Type B pancreatic cell (in vitro differentiated cells): ENCODE data around the gene PKP4. TPM values are rescaled to one million over a fixed set of nuclear protein-coding genes. Genes with fewer than 3 reads are reported as not detected.

Experiments
- DNase-seq: peaks from one replicate; pipeline ENCODE4 v3.0.0; 2021; ENCODE audit warnings: mixed read lengths; ENCODE audit not compliant: unreplicated experiment; ENCODE audit errors: extremely low spot score
- H3K27ac Mint-ChIP-seq: 2 replicates; pipeline ENCODE4 v1.8.0; 2021; ENCODE audit warnings: mild to moderate bottlenecking, mixed read lengths
- H3K27me3 Mint-ChIP-seq: 2 replicates; pipeline ENCODE4 v1.8.0; 2021; ENCODE audit warnings: mixed read lengths
- H3K36me3 Mint-ChIP-seq: 2 replicates; pipeline ENCODE4 v1.8.0; 2021; ENCODE audit warnings: mixed read lengths
- H3K4me1 Mint-ChIP-seq: one replicate; pipeline ENCODE4 v1.8.0; 2021; ENCODE audit warnings: mixed read lengths; ENCODE audit not compliant: unreplicated experiment
- H3K4me3 Mint-ChIP-seq: 2 replicates; pipeline ENCODE4 v1.8.0; 2021; ENCODE audit warnings: mild to moderate bottlenecking, mixed read lengths
- H3K9me3 Mint-ChIP-seq: 2 replicates; pipeline ENCODE4 v1.8.0; 2021; ENCODE audit warnings: mixed read lengths
- CTCF ChIP-seq: fragments of 200-600 bp; sonication (generic); conservative IDR thresholded peaks from 2 replicates; pipeline ENCODE4 v1.5.0; 2021; ENCODE audit warnings: antibody characterized with exemption, mild to moderate bottlenecking
- total RNA-seq: library from RNA; stranded (reverse); gene quantifications from 2 replicates; pipeline ENCODE4 v1.2.1, GENCODE V29; 2021; ENCODE audit warnings: low replicate concordance

PKP4 gene
- total RNA-seq, 1 donor from 2014 or later = 73.6 TPM

GRCh38 chr2:158616480-158617000, 159.8 kb downstream of the PKP4 start:
- Mint-ChIP-seq H3K27me3 (no peaks in the 10 kb centered on the region), H3K27ac (no peak overlapping the region), H3K4me3 (no peak overlapping the region), H3K4me1 (no peaks in the 10 kb centered on the region), H3K36me3 (peaks cover 8% of the 10 kb centered on the region), H3K9me3 (no peaks in the 10 kb centered on the region)
- TF ChIP-seq CTCF = no peak
- no peak for DNase-seq

DNA sequence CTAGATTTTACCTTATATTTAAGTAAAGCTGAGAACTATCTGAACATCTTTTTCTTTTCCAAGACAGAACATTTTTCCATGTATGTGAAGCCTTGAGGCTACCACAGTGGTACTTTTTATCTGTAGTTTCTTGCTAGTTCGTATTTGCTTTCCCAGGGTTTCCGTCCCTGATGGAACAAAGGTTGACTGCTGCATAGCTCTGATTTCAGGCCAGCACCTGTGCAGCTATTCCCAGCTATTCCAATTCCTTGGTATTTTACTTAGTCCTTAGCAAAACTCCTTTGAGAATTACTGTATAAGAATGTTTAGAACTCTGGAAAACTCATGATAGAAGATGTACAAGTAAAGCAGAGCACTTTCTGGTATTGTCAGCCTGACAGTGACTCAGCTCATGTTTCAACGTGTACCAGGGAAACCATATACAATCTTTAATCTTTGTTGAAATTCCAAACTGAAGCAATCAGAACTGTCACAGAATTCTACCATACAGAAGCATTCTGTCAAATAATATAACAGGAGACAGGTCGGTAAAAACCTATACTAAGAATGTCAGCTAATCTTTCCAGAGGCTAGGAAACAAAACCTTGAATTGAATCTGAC, 162.2 kb downstream of the PKP4 start:
- Mint-ChIP-seq H3K4me1 (no peaks in the 10 kb centered on the region), H3K27me3 (no peaks in the 10 kb centered on the region), H3K9me3 (no peaks in the 10 kb centered on the region), H3K27ac (peak overlapping the region; percentile 30), H3K36me3 (peaks cover 16% of the 10 kb centered on the region), H3K4me3 (no peak overlapping the region)
- no peak for TF ChIP-seq CTCF
- DNase-seq = no peak

GRCh38 chr2:158619496-158619895, 162.7 kb downstream of the PKP4 start:
- no peak for DNase-seq
- H3K27ac Mint-ChIP-seq = peak overlapping the region; percentile 30

DNA sequence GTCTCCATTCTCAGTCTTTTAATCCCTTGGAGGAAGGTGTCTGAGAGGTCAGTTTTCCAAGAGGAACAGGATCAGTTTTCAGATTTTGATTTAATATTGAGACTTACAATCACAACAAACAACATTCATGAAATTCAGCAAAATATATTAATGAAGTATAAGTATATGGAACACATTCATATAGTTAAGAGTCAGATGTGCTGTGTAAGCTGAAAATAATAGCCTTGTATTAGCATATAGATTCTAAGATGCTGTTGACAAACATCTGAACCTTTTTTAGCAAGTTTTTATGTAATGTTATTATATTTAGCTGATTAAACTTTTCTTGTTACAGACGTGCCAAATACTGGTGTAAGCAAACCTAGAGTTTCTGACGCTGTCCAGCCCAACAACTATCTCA, 163.9 kb downstream of the PKP4 start:
- H3K9me3 Mint-ChIP-seq = no peaks in the 10 kb centered on the region
- no peak overlapping the region for H3K27ac Mint-ChIP-seq
- no peak for DNase-seq
- no peaks in the 10 kb centered on the region for H3K4me1 Mint-ChIP-seq
- no peaks in the 10 kb centered on the region for H3K27me3 Mint-ChIP-seq
- no peak for TF ChIP-seq CTCF
- peaks cover 25% of the 10 kb centered on the region for H3K36me3 Mint-ChIP-seq
- no peak overlapping the region for H3K4me3 Mint-ChIP-seq

More at GRCh38 chr2:158619496-158619895, 162.7 kb downstream of the PKP4 start:
- no peak for TF ChIP-seq CTCF
- no peaks in the 10 kb centered on the region for H3K9me3 Mint-ChIP-seq
- H3K27me3 Mint-ChIP-seq = no peaks in the 10 kb centered on the region
- no peaks in the 10 kb centered on the region for H3K4me1 Mint-ChIP-seq
- H3K36me3 Mint-ChIP-seq = peaks cover 16% of the 10 kb centered on the region
- no peak overlapping the region for H3K4me3 Mint-ChIP-seq

DNA sequence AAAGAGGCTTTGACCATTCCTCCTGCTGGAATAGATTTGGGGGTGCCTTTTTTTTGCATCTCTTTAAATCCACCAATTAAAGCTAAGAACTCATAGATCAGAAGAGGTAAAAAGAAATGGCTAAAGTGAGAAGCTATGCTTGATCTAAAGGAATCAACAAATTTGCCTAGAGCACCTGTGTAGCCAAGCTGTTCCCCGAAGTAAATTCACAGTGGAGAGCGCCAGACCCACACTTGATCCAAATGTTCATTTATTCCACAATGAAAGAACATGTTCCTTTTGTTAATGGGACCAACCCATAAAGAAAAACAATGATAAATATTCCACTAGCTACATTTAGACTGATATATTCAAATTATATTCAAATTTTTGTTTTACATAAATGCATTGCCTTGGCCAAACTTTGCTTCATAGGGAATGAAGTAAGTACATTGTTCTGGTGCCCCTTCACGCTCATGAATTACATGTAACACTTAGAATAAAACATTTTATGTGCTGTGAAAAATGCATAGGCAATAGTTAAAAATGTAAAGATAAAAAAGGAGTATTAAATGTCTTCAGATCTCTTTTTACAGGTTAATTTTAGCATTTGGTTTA, 167.4 kb downstream of the PKP4 start:
- H3K36me3 Mint-ChIP-seq = peaks cover 30% of the 10 kb centered on the region
- H3K27me3 Mint-ChIP-seq = no peaks in the 10 kb centered on the region
- no peak overlapping the region for H3K4me3 Mint-ChIP-seq
- H3K9me3 Mint-ChIP-seq = no peaks in the 10 kb centered on the region
- no peaks in the 10 kb centered on the region for H3K4me1 Mint-ChIP-seq
- no peak for TF ChIP-seq CTCF
- no peak for DNase-seq
- H3K27ac Mint-ChIP-seq = no peak overlapping the region
